ENCODE measurements around the gene VAPB.
"Not testable (repeated sequence)": the region's sequence is repeated elsewhere in the genome, so short reads cannot be mapped to it uniquely, and the experiment has no call there.

VAPB gene

DNA sequence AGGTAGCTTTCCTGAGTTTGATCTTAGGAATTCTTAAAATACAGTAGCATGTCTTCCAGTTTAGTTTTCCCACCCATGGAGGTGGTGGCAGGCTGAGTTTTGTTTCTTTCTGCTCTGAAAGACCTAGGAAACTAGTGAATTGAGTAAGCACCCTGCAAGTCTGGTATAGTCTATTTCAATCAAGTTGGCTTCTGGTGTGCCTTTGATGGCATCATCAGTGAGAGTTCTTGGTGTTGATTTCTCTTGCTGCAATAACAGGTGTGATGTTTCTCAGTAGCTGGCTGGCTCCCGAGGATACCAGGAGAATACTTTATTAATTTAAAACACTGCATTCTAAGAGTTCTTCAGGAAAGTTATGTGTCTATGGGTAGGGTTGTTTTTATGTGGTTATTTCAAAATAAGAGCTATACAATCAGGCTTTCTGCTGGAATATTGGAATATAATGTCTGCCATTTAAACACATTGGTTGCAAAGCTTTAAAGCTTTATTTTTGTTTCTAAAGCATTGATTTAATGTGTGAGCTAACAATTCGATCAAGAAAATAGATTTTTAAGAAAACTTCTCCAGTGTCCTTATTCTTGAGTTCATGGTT is 19.0 kb downstream of the VAPB start:
- DNase-seq (ENCODE audit: low spot score): no peak

DNA sequence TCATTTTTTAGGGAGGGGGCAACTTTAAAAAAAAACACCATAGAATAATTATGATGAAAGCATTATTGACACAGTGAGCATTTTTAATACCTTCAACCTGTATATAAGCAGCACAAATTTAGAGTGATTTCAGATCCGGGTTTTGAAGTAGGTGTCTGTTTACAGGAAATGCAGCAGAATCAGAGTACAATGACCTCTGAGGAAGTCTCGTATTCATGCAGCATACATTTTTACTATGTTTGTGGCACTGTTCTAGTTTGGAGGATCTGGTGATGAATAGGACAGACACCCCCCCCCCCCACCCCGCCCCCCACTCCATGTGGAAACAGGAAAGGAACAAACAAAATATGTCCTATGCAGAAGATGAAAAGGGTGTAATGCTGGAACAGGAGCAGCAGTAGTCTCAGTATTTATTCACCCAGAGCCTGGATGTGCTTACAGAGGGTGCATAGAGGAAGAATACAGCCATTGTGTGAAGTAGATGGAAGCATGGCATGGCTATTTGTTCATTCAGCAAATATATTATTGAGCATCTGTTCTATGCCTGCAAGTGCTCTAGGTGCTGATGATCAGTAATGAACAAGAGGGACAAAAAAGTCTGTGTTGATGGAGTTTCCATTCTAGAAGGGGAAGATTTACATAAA is 19.7 kb downstream of the VAPB start:
- no peak for DNase-seq (ENCODE audit: low spot score)

DNA sequence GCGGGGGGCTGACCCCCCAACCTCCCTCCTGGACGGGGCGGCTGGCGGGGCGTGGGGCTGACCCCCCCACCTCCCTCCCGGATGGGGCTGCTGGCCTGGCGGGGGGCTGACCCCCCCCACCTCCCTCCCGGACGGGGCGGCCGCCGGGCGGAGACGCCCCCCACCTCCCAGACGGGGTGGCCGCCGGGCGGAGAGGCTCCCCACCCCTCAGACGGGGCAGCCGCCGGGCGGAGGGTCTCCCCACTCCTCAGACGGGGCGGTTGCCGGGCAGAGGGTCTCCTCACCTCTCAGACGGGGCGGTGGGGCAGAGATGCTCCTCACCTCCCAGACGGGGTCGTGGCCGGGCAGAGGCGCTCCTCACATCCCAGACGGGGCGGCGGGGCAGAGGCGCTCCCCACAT is 25.2 kb downstream of the VAPB start:
- DNase-seq (ENCODE audit: low spot score): not testable (repeated sequence)

DNA sequence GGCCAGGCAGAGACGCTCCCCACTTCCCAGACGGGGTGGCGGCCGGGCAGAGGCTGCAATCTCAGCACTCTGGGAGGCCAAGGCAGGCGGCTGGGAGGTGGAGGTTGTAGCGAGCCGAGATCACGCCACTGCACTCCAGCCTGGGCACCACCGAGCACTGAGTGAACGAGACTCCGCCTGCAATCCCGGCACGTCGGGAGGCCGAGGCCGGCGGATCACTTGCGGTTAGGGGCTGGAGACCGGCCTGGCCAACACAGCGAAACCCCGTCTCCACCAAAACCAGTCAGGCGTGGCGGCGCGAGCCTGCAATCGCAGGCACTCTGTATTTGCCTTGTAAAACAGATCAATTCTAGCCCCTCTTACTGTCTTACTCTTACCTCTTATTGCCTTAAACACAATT is 25.8 kb downstream of the VAPB start:
- not testable (repeated sequence) for DNase-seq (ENCODE audit: low spot score)

- DNase-seq (ENCODE audit: low spot score): no peak
Observed at GRCh38 chr20:58416057-58416456, 27.0 kb downstream of the VAPB start.

- DNase-seq (ENCODE audit: low spot score): no peak
Observed at GRCh38 chr20:58416835-58417234, 27.8 kb downstream of the VAPB start.

DNA sequence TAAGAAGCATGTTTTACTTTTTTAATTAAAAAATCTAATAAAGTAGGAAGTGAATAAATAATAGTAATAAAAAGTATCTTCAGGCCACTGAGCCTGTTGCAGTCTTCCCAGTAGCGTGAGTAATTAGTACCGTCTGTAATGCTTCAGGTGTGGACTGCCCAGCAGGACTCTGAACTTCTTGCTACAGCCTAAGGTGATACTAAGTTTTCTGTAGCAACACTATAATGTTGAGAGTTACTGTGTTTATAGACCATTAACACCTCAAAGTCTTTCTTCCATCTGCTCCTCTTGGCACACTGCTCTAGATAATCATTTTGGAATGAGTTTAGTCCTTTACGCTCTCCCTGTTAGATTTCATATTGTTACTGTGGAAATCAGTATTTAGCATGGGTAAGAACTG is 28.4 kb downstream of the VAPB start:
- DNase-seq (ENCODE audit: low spot score): no peak

DNA sequence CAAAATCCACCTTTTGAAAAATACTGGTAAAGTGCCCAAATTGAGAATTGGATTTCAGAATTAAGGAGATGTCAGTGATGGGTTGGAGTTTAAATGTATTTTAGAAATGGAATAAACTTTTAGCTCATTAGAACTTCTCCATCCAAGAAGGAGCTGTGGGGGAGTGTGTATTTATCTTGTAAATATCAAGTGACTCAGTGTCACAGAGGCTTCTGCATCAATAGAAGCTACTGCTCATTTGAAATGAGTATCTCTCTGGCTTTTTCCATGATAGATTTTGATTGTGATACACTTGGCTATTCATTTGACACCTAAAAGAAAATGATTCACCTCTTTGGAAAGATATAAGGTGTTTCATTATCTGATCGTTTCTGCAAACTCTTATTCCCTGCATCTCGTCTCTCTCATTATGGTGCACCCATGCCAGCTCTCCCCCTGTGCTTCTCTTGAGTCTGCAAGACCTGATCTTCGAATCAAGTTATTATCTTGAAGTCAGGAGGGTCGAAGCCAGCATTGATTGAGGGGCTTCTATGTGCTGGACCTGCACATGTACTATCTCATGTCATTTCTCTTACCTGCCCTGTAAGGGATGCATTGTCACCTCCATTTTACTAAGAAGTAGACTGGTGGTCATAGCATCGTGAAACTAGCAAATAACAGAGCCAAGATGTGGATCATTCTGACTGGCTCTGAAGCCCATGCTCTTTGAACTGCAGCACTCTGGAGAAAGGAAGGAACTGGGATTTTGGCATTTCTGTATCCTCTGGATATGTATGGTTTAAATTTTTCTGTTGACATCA is 30.1 kb downstream of the VAPB start:
- no peak for DNase-seq (ENCODE audit: low spot score)

DNA sequence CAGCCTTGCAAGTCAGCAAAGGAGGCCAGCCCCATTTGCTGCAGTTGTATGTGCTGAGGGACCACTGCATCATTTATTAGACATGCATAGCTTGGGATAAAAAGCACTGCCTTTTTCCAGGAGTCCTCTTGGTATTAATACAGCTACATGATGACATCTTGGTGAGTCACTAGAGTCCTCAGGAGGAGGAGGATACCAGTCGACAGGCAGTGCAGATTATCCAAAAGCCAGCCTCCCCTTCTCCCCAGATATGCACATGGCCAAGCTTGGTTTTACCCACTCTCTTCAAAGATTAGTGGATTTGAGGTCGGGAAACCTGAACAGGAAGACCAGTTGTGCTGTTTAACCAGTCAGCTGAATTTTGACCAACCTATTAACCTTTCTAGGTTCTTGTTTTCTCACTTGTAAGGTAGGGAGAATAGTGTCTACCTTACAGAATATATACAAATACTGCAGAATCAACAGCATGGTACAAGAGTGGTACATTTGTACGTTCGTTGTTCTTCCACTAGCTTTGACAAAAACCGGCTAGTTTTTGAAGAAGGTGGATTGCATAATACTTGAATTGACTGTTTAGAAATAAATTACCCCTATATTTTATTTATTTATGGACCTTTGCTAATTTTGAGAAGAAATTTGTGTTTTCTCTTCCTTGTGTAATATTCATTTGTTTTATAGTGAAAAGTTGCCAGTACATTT is 31.9 kb downstream of the VAPB start:
- DNase-seq (ENCODE audit: low spot score): no peak

DNA sequence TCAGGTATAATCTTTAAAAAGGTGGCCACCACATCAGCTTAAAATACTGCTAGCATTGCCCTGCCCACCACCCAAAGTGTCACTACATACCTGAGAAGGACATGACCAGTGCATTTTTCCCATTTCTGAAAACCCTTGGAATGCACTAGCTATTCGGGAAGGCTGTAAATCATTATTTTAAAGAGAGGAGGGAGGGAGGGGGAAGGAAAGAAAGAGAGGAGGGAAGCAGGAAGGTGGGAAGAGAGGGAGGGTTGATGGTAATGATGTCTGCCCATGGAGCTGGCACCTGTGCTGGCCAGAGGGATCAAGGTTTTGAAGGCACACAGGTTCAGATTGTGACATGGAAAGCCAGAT is 32.4 kb downstream of the VAPB start:
- no peak for DNase-seq (ENCODE audit: low spot score)

DNA sequence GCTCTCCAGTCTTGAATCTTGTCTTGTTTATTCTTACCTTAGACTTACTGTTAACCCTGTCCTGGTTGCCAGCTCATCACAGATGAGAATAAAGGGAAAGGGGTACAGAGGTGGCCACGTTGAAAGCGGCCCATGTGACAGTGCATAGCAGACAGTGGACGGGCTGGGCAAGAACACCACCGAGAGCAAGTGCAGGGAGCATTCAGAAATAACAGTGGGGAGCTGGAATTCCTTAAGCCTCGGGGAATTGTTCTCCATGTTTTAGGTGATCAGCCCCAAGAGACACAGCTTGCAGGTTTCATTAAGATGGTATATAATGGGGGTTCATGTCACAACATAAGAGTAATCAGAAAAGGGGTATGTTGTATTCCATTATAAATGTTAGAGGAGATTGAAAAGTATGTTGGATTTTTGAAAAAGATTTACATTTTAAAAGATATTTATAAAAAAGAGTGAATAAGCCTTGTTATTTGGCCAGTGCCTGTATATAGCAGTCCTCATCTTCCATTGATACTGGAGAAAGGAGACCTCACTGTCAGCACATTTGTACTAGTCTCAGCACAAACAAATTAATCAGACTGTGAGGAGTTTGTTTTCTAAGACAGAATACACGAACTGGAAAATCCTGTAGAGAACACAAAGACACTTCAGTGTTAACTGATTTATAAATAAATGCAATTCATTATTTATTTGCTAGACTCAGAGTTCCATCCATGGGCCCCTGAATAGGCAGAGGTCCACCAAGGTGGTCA is 35.4 kb downstream of the VAPB start:
- no peak for DNase-seq (ENCODE audit: low spot score)

DNA sequence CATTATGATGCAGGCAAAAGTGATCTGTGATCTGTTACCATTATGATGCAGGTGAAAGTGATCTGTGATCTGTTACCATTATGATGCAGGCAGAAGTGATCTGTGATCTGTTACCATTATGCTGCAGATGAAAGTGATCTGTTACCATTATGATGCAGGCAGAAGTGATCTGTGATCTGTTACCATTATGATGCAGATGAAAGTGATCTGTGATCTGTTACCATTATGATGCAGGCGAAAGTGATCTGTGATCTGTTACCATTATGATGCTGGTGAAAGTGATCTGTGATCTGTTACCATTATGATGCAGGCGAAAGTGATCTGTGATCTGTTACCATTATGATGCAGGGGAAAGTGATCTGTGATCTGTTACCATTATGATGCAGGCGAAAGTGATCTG is 38.5 kb downstream of the VAPB start:
- DNase-seq (ENCODE audit: low spot score): not testable (repeated sequence)

- no peak for DNase-seq (ENCODE audit: low spot score)
Observed at GRCh38 chr20:58428364-58428763, 39.3 kb downstream of the VAPB start.

GRCh38 chr20:58429303-58429702 is 40.3 kb downstream of the VAPB start:
- no peak for DNase-seq (ENCODE audit: low spot score)

DNA sequence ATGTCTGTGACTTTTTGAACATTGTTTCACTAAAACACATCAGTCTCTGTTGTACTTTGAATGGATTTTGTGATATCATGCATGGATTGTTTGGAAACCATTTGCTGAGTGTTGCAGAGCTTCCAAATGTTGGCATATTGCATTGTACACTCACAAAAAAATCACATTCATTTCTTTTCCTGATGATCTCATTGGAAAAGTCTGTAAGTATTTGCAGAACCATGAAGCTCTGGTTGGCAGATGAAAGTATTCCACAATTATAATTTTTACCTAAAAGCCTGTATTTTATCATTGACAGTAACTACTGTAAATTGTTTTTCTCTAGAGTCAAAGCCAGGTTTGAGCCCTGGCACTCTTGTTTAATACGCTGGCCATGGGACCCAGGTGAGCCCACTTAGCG is 42.1 kb downstream of the VAPB start:
- no peak for DNase-seq (ENCODE audit: low spot score)

GRCh38 chr20:58432186-58432954 is 43.3 kb downstream of the VAPB start:
- DNase-seq (ENCODE audit: low spot score): no peak

GRCh38 chr20:58433029-58433647 is 44.1 kb downstream of the VAPB start:
- DNase-seq (ENCODE audit: low spot score): no peak

DNA sequence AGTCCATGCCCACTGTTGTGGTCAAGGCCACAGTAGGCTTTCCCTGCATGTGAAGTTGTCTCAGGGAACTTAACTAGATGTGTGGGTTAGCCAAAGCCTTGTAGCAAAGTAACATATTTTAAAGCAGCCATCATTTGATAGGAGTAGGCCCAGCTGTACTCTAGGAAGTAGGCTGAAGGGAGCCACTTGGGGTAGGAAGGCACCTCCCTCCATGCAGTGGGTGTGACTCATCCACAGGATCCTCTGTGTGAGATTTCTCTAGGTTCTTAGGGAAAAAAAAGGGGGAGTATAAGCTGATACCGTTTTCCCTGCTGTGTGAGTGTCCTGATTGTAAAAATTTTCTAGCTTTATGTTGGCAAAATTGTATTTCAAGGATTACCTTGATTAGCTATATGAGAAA is 44.7 kb downstream of the VAPB start:
- no peak for DNase-seq (ENCODE audit: low spot score)

- DNase-seq (ENCODE audit: low spot score): no peak
Observed at GRCh38 chr20:58434326-58434725, 45.3 kb downstream of the VAPB start.

- DNase-seq (ENCODE audit: low spot score): no peak
Observed at GRCh38 chr20:58435237-58435636, 46.2 kb downstream of the VAPB start.

Data from germinal center (tissue), 1 donor.